ENCODE results near the gene ZNF384.

ZNF384 gene

GRCh38 chr12:6620137-6620884, 68.9 kb downstream of the ZNF384 start:
- DNase-seq (ENCODE audit: low read depth): peak; percentile 70
- peak; percentile 69 for TF ChIP-seq CTCF (conservative IDR thresholded peaks at IDR 0.05; ENCODE audit: low read depth, low read length)
- H3K4me3 ChIP-seq (ENCODE audit: low read depth, low read length): peak overlapping the region; percentile 29

GRCh38 chr12:6618483-6619225, 70.5 kb downstream of the ZNF384 start:
- no peak for DNase-seq (ENCODE audit: low read depth)
- no peak for TF ChIP-seq CTCF (conservative IDR thresholded peaks at IDR 0.05; ENCODE audit: low read depth, low read length)
- H3K4me3 ChIP-seq (ENCODE audit: low read depth, low read length): no peak overlapping the region
